GM21786 (cell line): ENCODE measurements around the gene RSPH10B2.
"Not testable (repeated sequence)": the region's sequence is repeated elsewhere in the genome, so short reads cannot be mapped to it uniquely, and the experiment has no call there.

Experiments used
- ATAC-seq: cut with Tn5 transposase; IDR thresholded peaks from one replicate; pipeline ENCODE4 v1.9.1; 2021; ENCODE audit not compliant: unreplicated experiment

The RSPH10B2 gene

DNA sequence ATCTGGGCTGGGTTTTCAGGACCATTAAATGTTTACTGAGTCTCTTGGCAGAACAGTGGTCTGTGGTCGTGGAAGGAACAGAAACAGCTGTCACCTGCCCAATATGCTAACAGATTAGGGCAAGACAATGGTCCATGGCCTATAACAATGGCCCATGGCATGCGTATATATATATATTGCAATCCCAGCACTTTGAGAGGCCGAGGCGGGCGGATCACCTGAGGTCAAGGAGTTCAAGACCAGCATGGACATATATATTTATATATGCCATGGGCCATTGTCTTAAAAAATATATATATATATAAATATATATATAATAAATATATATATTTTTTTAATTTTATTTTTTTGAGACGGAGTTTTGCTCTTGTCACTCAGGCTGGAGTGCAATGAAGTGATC lies 27.7 kb downstream of the RSPH10B2 start:
- not testable (repeated sequence) for ATAC-seq

GRCh38 chr7:6789353-6789752 lies 35.5 kb downstream of the RSPH10B2 start:
- ATAC-seq, result not testable (repeated sequence)

DNA sequence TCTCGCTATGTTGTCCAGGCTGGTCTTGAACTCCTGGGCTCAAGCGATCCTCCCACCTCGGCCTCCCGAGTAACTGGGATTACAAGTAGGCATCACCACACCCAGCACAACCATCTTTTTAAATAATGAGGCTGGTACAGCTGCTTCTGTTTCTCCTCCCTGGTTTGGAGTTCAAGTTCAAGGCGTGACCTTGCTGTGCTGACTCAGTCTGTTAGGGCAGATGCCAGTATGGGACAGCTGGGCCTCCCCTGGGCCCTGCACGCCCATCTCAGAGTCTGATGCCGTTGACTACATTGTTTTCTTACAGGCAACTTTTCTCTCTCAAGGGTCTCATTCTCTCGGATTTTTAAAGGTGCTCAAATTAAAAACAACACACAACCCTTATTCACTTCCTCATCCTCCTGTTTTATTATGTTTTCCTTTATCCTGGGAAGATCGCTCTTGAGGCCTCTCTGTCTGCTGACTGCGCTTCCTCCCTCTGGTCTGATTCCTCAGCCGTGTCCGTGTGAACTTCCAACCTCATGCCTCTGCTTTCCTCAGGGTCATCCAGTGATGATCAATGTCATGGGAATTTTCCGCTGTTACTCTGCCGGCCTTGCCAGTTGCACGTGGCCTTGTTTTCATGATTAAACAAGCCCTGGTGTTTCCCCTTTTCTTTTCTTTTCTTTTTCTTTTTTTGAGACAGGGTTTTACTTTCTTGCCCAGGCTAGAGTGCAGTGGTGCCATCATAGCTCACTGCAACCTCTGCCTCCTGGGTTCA lies 38.4 kb downstream of the RSPH10B2 start:
- ATAC-seq, result not testable (repeated sequence)

DNA sequence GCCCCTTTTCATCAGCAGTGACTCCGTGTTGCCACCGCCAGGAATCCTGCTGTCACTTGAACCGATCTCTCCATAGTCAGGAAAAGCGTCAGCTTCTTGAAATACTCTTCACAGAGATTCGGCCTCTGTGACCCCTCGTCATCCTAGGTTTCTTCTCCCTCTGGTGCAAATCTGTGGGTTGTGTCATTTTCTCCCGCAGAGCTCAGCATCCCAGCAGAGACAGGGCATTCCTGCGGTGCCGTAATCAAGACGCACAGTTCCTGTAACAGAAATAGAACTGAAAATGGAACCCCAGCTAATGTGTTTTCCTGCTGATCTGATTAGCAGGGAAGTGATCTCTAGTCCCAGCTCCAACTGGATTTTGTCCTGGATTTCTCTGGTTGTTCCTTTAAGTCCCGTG lies 40.4 kb downstream of the RSPH10B2 start:
- not testable (repeated sequence) for ATAC-seq

DNA sequence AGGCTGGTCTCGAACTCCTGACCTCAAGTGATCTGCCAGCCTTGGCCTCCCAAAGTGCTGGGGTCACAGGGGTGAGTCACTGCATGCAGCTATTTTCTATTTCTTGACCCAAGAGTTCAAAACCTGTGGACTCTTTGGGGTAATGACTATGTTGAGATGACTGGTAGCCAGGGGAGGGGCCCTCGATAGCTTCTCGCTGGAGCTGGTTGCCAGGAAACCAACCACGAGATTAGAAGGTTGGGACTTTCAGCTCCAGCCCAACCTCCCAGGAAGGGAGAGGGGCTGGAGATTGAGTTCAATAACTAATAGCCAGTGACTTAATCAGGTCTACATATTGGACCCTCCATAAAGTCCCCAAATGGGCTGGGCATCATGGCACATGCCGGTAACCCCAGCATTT lies 43.3 kb downstream of the RSPH10B2 start:
- ATAC-seq, result not testable (repeated sequence)

DNA sequence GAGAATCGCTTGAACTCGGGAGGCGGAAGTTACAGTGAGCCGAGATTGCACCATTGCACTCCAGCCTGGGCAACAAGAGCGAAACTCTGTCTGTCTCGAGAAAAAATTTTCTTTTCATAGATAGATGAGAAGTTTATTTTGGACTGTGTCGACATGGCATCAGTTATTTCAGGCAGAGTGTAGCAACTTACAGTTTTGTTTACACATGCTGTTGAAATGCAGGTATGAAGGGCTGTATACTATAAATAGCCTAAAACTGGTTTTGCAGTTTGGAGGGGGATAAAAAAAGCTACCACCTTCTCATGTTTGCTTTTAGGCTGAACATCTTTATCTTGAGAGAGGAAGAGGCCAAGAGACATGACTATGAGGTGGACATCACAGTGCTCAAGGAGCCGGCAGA lies 44.1 kb downstream of the RSPH10B2 start:
- ATAC-seq, result not testable (repeated sequence)

DNA sequence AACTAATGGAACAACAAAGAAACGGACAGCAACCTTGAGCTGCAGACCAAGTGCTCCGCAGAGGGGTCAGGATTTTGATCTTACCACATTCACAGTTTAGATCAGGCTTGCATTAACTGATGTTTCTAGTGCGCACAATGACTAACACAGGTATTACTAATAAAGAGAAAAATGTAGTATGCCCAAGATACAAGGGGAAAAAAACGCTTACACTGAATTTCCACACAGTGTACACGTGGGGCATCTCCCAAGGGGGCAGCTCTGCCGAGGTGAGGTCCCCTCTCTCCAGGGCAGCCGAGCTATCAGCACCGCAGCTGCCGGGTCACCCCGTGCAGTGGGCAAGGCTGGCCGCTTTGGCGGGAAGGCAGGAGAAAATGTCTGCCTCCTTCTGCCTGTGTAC lies 46.0 kb downstream of the RSPH10B2 start:
- ATAC-seq, result not testable (repeated sequence)

DNA sequence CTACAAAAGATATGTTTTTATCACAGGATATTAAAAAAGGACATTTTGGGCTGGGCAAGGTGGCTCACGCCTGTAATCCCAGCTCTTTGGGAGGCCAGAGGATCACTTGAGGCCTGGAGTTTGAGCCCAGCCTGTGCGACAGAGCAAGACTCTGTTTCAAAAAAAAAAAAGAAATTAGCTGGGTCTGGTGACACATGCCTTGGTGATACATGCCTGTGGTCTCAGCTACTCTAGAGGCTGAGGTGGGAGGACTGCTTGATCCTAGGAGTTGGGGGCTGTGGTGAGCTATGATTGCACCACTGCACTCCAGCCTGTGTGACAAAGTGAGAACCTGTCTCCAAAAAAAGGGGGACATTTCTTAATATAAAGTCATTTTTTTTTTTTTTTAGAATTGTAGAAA lies 46.4 kb downstream of the RSPH10B2 start:
- ATAC-seq, result not testable (repeated sequence)

DNA sequence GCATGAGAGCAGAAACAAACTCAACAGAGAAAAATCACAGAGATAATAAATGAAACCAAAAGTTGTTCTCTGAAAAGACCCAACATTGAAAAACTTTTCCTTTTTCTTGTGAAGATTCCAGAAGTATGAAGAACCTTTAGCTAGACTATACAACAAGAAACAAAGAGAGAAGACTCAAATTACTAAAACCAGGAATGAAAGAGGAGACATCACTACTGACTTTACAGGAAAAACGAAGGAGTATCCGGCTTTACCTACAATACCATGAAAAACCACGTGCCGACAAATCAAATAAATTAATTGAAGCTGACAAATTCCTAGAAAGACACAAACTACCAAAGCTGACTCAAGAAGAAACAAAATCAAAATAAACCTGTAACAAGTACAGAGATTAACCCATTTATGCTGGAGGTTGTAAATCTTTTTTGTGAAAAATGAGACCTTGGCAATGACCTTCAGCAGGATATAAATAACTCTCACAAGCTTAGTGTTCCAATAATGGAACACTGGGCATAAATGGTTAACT lies 53.6 kb downstream of the RSPH10B2 start:
- not testable (repeated sequence) for ATAC-seq

DNA sequence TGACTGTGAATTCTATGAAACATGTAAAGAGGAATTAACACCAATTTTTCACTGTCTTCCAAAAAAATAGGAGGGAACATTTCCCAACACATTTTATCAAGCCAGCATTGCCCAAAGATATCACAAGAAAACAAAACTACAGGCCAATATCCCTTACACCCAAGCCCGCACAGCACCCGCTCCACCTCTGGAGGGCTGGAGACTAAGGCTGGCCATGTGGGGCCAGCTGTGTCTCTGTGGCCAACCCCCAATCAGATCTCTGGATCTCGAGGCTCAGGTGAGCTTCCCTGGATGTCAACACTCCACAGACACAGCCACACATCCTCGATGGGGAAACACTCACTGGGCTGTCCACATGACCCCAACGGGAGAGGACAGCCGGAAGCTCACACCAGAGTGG lies 54.1 kb downstream of the RSPH10B2 start:
- ATAC-seq, result not testable (repeated sequence)

DNA sequence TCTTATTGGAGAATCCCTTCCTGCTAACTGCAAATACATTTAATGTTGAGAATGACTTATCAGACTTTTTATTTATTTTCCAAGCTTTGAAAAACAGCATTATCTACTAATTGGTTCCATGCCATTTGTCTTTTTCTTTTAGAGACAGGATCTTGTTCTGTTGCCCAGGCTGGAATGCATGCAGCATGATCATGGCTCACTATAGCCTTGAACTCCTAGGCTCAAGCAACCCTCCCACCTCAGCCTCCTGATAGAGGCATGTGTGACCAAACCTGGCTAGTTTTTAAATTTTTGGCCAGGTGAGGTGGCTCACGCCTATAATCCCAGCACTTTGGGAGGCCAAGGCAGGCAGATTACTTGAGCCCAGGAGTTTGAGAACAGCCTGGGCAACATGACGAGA lies 59.1 kb downstream of the RSPH10B2 start:
- ATAC-seq, result not testable (repeated sequence)

DNA sequence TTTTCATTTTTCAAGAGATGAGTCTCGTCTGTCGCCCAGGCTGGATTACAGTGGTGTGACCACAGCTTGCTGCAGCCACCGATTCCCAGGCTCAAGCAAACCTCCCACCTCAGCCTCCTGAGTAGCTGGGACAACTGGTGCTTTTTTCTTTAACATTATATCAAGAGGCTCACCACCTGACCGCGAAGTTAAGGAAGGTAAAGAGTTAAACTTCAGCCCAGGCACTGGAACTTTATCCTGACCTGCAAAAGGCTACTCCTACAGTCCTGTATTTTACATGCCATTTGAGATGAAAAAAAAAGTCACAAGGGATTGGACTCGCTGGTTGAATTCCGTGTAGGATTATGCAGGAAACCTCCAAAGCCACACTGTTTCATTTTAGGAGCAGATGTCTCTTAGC lies 61.6 kb downstream of the RSPH10B2 start:
- not testable (repeated sequence) for ATAC-seq

- not testable (repeated sequence) for ATAC-seq
Observed at GRCh38 chr7:6821622-6822021, 67.7 kb downstream of the RSPH10B2 start.

GRCh38 chr7:6825236-6826125 lies 71.6 kb downstream of the RSPH10B2 start:
- ATAC-seq, result peak; percentile 34

GRCh38 chr7:6826151-6826550 lies 72.2 kb downstream of the RSPH10B2 start, which contains the start of gene CCZ1B:
Gene CCZ1B (minus strand): TSS chr7:6826275. CDS start chr7:6826197, 78 bp downstream.
- peak; percentile 100 for ATAC-seq

GRCh38 chr7:6827180-6827579 lies 73.3 kb downstream of the RSPH10B2 start:
- not testable (repeated sequence) for ATAC-seq

DNA sequence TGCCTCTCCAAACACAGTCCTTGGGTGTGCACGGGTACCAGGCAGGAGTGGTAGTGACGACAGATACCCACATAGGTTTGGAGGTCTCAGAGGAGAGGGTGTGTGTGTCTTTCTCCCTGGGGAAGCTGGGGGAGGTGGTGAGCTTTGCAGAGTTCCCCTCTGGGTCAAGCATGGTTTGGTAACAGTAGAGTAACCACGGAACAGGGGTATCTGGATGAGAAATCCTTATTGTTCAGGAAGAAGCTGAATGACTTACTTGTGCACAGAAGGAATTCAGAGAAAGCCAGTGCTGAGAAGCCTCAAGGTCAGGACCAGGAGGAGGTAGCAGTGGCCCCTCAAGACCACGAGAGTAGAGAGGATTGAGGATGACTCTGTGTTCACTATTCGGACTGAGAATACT lies 75.7 kb downstream of the RSPH10B2 start:
- ATAC-seq, result not testable (repeated sequence)

DNA sequence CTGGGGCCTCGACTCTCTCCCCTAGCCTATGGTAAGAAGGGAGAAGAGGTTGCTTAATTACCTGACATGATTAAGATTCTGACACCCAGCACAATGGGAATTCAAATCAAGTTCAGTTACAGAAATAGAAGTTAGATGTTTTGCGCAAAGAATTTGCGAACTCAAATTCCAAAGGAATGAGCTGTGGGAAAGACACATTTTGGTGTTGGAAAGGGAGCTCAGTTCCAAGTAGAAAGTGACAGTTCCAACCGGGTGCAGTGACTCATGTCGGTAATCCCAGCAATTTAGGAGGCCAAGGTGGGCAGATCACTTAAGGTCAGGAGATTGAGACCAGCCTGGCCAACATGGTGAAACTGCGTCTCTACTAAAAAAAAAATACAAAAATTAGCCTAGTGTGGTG lies 76.1 kb downstream of the RSPH10B2 start:
- not testable (repeated sequence) for ATAC-seq

DNA sequence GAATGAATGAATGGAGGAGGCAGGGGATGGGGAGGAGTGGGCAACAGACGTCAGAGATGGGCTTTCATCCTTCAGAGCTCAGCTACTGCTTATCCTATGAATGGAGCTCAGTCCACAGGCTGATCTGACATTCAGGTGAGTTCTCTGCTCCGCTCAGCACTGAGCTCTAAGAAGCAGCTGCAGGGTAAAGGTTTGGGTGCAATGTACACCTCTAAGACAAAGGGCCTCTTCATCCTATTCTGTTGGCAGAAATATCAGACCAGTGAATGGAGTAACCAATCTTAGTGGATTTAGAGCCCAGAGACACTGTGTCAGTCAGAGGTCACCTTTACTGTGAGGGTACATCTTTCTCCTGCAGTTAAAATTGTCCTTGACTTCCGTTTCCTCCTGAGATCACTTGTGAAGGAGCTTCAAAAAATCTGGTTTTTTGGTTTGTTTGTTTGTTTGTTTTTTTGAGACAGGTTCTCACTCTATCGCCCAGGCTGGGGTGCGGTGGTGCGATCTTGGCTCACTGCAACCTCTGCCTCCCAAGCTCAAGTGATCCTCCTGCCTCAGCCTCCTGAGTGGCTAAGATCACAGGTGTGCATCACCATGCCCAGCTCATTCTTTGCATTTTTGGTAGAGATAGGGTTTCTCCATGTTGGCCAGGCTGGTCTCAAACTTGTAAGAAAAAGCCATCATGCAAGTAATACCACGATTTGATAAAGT lies 77.3 kb downstream of the RSPH10B2 start:
- no peak for ATAC-seq

DNA sequence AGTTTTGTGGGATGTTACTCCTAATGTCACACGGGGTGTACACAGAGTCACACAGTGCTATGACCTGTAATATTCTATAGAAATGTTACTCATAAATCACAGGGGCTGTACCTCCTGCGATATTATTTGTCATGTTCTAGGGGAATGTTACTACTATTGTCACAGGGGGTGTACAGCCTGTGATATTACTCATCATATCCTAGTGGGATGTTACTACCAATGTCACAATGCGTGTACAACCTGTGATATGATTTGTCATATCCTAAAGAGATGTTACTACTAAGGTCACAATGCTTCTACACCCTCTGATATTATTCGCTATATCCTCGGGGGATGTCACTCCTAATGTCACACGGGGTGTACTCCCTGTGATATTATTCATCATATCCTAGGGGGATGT lies 79.7 kb downstream of the RSPH10B2 start:
- no peak for ATAC-seq

DNA sequence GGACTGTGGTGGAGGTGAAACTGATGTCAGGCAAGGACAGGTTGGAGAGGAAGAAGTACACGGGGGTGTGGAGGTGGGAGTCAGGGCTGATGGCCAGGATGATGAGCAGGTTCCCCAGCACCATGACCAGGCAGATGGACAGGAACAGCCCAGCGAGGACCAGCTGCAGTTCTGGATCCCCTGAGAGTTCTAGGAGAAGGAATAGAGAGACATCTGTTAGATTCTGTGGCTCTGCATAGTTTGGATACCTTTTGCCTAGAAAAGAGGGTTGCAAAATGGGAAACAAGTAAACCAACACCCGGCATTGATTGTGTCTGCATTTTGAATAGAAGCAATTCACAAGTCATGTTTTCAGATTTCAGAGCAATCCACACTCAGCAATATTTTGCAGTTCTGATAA lies 81.6 kb downstream of the RSPH10B2 start:
- not testable (repeated sequence) for ATAC-seq
